Esophagus (tissue), 2 donors: Measurements from ENCODE around the gene PPOX. TPM values are rescaled to one million over a fixed set of nuclear protein-coding genes. Genes with fewer than 3 reads are reported as not detected.

ENCODE experiments used
- H3K27ac ChIP-seq, 2 donors: one replicate each; pipeline ENCODE4 v1.5.1; 2013; ENCODE audit warnings: low read depth in 2 of 2, mild to moderate bottlenecking in 2 of 2, inconsistent platforms in 1 of 2, low read length in 1 of 2, moderate library complexity in 1 of 2
- H3K27me3 ChIP-seq, 2 donors: one replicate each; pipeline ENCODE4 v1.6.1; 2013; ENCODE audit warnings: low read length in 2 of 2, control low read depth in 1 of 2, mild to moderate bottlenecking in 1 of 2; ENCODE audit not compliant: insufficient read depth in 2 of 2, control insufficient read depth in 1 of 2
- H3K36me3 ChIP-seq, 2 donors: one replicate each; pipeline ENCODE4 v1.6.1; 2013; ENCODE audit warnings: low read length in 1 of 2; ENCODE audit not compliant: control insufficient read depth in 2 of 2, insufficient read depth in 2 of 2
- H3K4me1 ChIP-seq, 2 donors: one replicate each; pipeline ENCODE4 v1.6.1; 2013; ENCODE audit warnings: low read length in 1 of 2; ENCODE audit not compliant: control insufficient read depth in 2 of 2, insufficient read depth in 2 of 2
- H3K4me3 ChIP-seq, 2 donors: one replicate each; pipeline ENCODE4 v1.5.1; 2013; ENCODE audit warnings: low read length in 2 of 2, mild to moderate bottlenecking in 2 of 2, low read depth in 1 of 2, moderate library complexity in 1 of 2
- H3K9me3 ChIP-seq, 2 donors: one replicate each; pipeline ENCODE4 v1.6.1; 2013; ENCODE audit warnings: mild to moderate bottlenecking in 2 of 2, low read depth in 1 of 2, low read length in 1 of 2, moderate library complexity in 1 of 2; ENCODE audit not compliant: control insufficient read depth in 2 of 2, insufficient read depth in 1 of 2
- WGBS, 2 donors: extraction: QIAGEN DNeasy Blood & Tissue Kit; methylation state at CpG; one replicate each; pipeline ENCODE4 v1.1.7; 2013; 5-methylcytosine and 5-hydroxymethylcytosine counted together
- polyA plus RNA-seq, 2 donors: library from polyadenylated mRNA; stranded (reverse); fragments of 200-250 nt; gene quantifications; one replicate each; pipeline ENCODE4 v1.2.3, GENCODE V29; 2013
- donor health status: healthy with polysubstance abuse.
- donor health status: Bipolar disorder and iron deficiency.

PPOX gene
- polyA plus RNA-seq: 10 to 100 TPM; 11.7 to 29.6 TPM

- Histone ChIP-seq H3K36me3 (peaks cover 2 to 20% of the 10 kb centered on the region in 2 donors), H3K27ac (peak within 1 kb of the TSS; percentile 92 to 97), H3K4me1 (peaks cover under 1 to 15% of the 10 kb centered on the region in 2 donors), H3K27me3 (no peaks in the 10 kb centered on the region), H3K4me3 (peak within 1 kb of the TSS; percentile 63 to 67), H3K9me3 (no peaks in the 10 kb centered on the region)
- 0% methylated on average over 54 of the region's 54 CpGs for WGBS, 2 donors
Measured at GRCh38 chr1:161165742-161166668, at the start of gene PPOX. TSS of gene PPOX (plus strand) at chr1:161166426. CDS start at chr1:161166848, 422 bp downstream.

- peak within 1 kb of the TSS; percentile 96 to 100 for H3K4me3 ChIP-seq
- H3K9me3 ChIP-seq: no peaks in the 10 kb centered on the region
- H3K36me3 ChIP-seq: peaks cover 10 to 22% of the 10 kb centered on the region in 2 donors
- 1% methylated on average over 57 to 58 of the region's 58 CpGs for WGBS, 2 donors
- peak within 1 kb of the TSS; percentile 92 to 99 for H3K27ac ChIP-seq
- peaks cover 2 to 12% of the 10 kb centered on the region in 2 donors for H3K4me1 ChIP-seq
- H3K27me3 ChIP-seq: no peaks in the 10 kb centered on the region
Measured at GRCh38 chr1:161117759-161118581, 48.3 kb upstream of the PPOX start, which contains the start of the genes NIT1 and PFDN2. TSS of gene NIT1 (plus strand) at chr1:161118105. CDS start at chr1:161118177, 72 bp downstream. TSS of gene PFDN2 (minus strand) at chr1:161118037. CDS start at chr1:161118026, 11 bp downstream.

GRCh38 chr1:161119092-161119903 lies 46.9 kb upstream of the PPOX start:
- H3K4me1 ChIP-seq: peaks cover 2 to 12% of the 10 kb centered on the region in 2 donors
- 28 to 31% methylated on average over 10 of the region's 10 CpGs for WGBS, 2 donors
- peaks cover 0 to 1% of the 10 kb centered on the region in 2 donors for H3K9me3 ChIP-seq
- H3K27me3 ChIP-seq: no peaks in the 10 kb centered on the region
- H3K27ac ChIP-seq: peak overlapping the region; percentile 92 to 99
- H3K4me3 ChIP-seq: peak overlapping the region; percentile 96 to 100
- peaks cover 17 to 29% of the 10 kb centered on the region in 2 donors for H3K36me3 ChIP-seq

GRCh38 chr1:161121042-161121650 lies 45.1 kb upstream of the PPOX start:
- WGBS, 2 donors: 89 to 94% methylated on average over 3 of the region's 3 CpGs

GRCh38 chr1:161121834-161122233 lies 44.4 kb upstream of the PPOX start:
- H3K4me1 ChIP-seq: peaks cover 2 to 12% of the 10 kb centered on the region in 2 donors
- WGBS, 2 donors: 73 to 77% methylated on average over 4 of the region's 4 CpGs
- no peak overlapping the region for H3K4me3 ChIP-seq
- H3K27me3 ChIP-seq: no peaks in the 10 kb centered on the region
- peaks cover 24 to 30% of the 10 kb centered on the region in 2 donors for H3K36me3 ChIP-seq
- H3K27ac ChIP-seq: no peak overlapping the region
- H3K9me3 ChIP-seq: peaks cover 0 to 1% of the 10 kb centered on the region in 2 donors

More at GRCh38 chr1:161121042-161121650, 45.1 kb upstream of the PPOX start:
- Histone ChIP-seq H3K27ac (no peak overlapping the region), H3K9me3 (peaks cover 0 to 1% of the 10 kb centered on the region in 2 donors), H3K4me1 (peaks cover 2 to 12% of the 10 kb centered on the region in 2 donors), H3K36me3 (peaks cover 21 to 30% of the 10 kb centered on the region in 2 donors), H3K4me3 (no peak overlapping the region), H3K27me3 (no peaks in the 10 kb centered on the region)

GRCh38 chr1:161122967-161123366 lies 43.3 kb upstream of the PPOX start:
- no peak overlapping the region for H3K27ac ChIP-seq
- H3K4me1 ChIP-seq: peaks cover 2 to 12% of the 10 kb centered on the region in 2 donors
- H3K4me3 ChIP-seq: no peak overlapping the region
- H3K27me3 ChIP-seq: no peaks in the 10 kb centered on the region
- WGBS, 2 donors: 82 to 86% methylated on average over 6 of the region's 6 CpGs
- peaks cover 24 to 30% of the 10 kb centered on the region in 2 donors for H3K36me3 ChIP-seq
- H3K9me3 ChIP-seq: peaks cover 0 to 1% of the 10 kb centered on the region in 2 donors

- H3K27me3 ChIP-seq: no peaks in the 10 kb centered on the region
- peaks cover 0 to 1% of the 10 kb centered on the region in 2 donors for H3K9me3 ChIP-seq
- WGBS, 2 donors: 86 to 89% methylated on average over 2 of the region's 2 CpGs
- peaks cover 0 to 2% of the 10 kb centered on the region in 2 donors for H3K4me1 ChIP-seq
- no peak overlapping the region for H3K27ac ChIP-seq
- no peak overlapping the region for H3K4me3 ChIP-seq
- H3K36me3 ChIP-seq: peaks cover 14 to 17% of the 10 kb centered on the region in 2 donors
Measured at GRCh38 chr1:161127649-161128048, 38.6 kb upstream of the PPOX start.

DNA sequence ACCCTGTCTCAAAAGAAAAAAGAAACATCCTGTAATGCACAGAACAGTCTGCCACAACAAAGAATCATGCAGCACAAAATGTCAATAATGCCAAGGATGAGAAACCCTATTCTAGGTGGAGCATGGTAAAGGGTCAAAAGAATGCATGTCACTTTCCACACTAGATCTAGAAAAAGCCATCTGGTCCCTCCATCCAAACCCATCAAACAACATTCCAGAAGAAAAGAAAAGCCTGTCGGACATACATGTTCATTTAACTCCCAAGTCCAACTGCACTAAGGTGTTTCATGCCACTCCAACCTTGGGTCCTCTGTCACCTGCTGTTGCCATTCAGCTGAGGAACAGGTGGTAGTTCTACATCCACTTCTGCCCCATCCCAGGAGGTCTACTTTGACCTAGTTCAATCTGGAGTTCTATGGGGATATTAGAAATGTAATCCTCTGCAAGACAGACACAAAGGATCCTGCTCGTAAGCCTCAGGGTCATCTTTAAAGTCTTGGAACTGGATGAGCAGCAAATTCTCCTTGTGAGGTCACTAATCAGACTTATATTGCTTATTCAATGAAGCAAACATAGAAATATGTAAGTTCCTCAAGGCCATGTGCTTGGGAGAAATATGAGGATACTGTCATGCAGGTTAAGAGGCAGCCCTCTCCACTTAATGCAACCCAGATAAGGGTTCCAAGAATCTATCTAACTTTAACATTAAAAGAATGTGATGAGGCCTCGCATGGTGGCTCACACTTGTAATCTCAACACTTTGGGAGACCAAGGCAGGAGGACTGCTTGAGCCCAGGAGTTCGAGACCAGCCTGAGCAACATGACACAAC lies 37.4 kb upstream of the PPOX start:
- 92 to 95% methylated on average over 4 of the region's 4 CpGs for WGBS, 2 donors
- Histone ChIP-seq H3K9me3 (peaks cover 0 to 1% of the 10 kb centered on the region in 2 donors), H3K27ac (no peak overlapping the region), H3K4me3 (no peak overlapping the region), H3K4me1 (peaks cover 0 to 2% of the 10 kb centered on the region in 2 donors), H3K36me3 (peaks cover 11 to 12% of the 10 kb centered on the region in 2 donors), H3K27me3 (no peaks in the 10 kb centered on the region)
